Esophagus (tissue), 2 donors: ENCODE data around the gene PDXK. TPM values are rescaled to one million over a fixed set of nuclear protein-coding genes. Genes with fewer than 3 reads are reported as not detected.

ENCODE experiments used
- H3K27ac ChIP-seq, 2 donors: one replicate each; pipeline ENCODE4 v1.5.1; 2013; ENCODE audit warnings: low read depth in 2 of 2, mild to moderate bottlenecking in 2 of 2, inconsistent platforms in 1 of 2, low read length in 1 of 2, moderate library complexity in 1 of 2
- H3K27me3 ChIP-seq, 2 donors: one replicate each; pipeline ENCODE4 v1.6.1; 2013; ENCODE audit warnings: low read length in 2 of 2, control low read depth in 1 of 2, mild to moderate bottlenecking in 1 of 2; ENCODE audit not compliant: insufficient read depth in 2 of 2, control insufficient read depth in 1 of 2
- H3K36me3 ChIP-seq, 2 donors: one replicate each; pipeline ENCODE4 v1.6.1; 2013; ENCODE audit warnings: low read length in 1 of 2; ENCODE audit not compliant: control insufficient read depth in 2 of 2, insufficient read depth in 2 of 2
- H3K4me1 ChIP-seq, 2 donors: one replicate each; pipeline ENCODE4 v1.6.1; 2013; ENCODE audit warnings: low read length in 1 of 2; ENCODE audit not compliant: control insufficient read depth in 2 of 2, insufficient read depth in 2 of 2
- H3K4me3 ChIP-seq, 2 donors: one replicate each; pipeline ENCODE4 v1.5.1; 2013; ENCODE audit warnings: low read length in 2 of 2, mild to moderate bottlenecking in 2 of 2, low read depth in 1 of 2, moderate library complexity in 1 of 2
- H3K9me3 ChIP-seq, 2 donors: one replicate each; pipeline ENCODE4 v1.6.1; 2013; ENCODE audit warnings: mild to moderate bottlenecking in 2 of 2, low read depth in 1 of 2, low read length in 1 of 2, moderate library complexity in 1 of 2; ENCODE audit not compliant: control insufficient read depth in 2 of 2, insufficient read depth in 1 of 2
- WGBS, 2 donors: extraction: QIAGEN DNeasy Blood & Tissue Kit; methylation state at CpG; one replicate each; pipeline ENCODE4 v1.1.7; 2013; 5-methylcytosine and 5-hydroxymethylcytosine counted together
- polyA plus RNA-seq, 2 donors: library from polyadenylated mRNA; stranded (reverse); fragments of 200-250 nt; gene quantifications; one replicate each; pipeline ENCODE4 v1.2.3, GENCODE V29; 2013
- donor health status: healthy with polysubstance abuse.
- donor health status: Bipolar disorder and iron deficiency.

PDXK gene
- polyA plus RNA-seq, 2 donors: 54.7 to 73.4 TPM

GRCh38 chr21:43797925-43798715 is 79.2 kb downstream of the PDXK start:
- Histone ChIP-seq H3K9me3 (no peaks in the 10 kb centered on the region), H3K4me3 (no peak overlapping the region), H3K27me3 (no peaks in the 10 kb centered on the region), H3K36me3 (peaks cover 25 to 83% of the 10 kb centered on the region in 2 donors), H3K4me1 (no peaks in the 10 kb centered on the region), H3K27ac (no peak overlapping the region)
- WGBS, 2 donors: 88 to 90% methylated on average over 30 of the region's 30 CpGs

- Histone ChIP-seq H3K9me3 (no peaks in the 10 kb centered on the region), H3K4me3 (no peak overlapping the region), H3K27ac (no peak overlapping the region), H3K27me3 (no peaks in the 10 kb centered on the region), H3K4me1 (no peaks in the 10 kb centered on the region), H3K36me3 (peaks cover 20 to 80% of the 10 kb centered on the region in 2 donors)
- 93 to 95% methylated on average over 19 of the region's 19 CpGs for WGBS, 2 donors
These were observed 80.4 kb downstream of the PDXK start for GRCh38 chr21:43799301-43799840.

GRCh38 chr21:43800124-43800523 is 81.2 kb downstream of the PDXK start:
- Histone ChIP-seq H3K27me3 (no peaks in the 10 kb centered on the region), H3K4me1 (no peaks in the 10 kb centered on the region), H3K4me3 (no peak overlapping the region), H3K27ac (no peak overlapping the region), H3K9me3 (no peaks in the 10 kb centered on the region), H3K36me3 (peaks cover 20 to 77% of the 10 kb centered on the region in 2 donors)
- 94 to 95% methylated on average over 17 of the region's 17 CpGs for WGBS, 2 donors

- WGBS, 2 donors: 93 to 94% methylated on average over 14 of the region's 14 CpGs
- Histone ChIP-seq H3K36me3 (peaks cover 20 to 77% of the 10 kb centered on the region in 2 donors), H3K27ac (no peak overlapping the region), H3K9me3 (no peaks in the 10 kb centered on the region), H3K27me3 (no peaks in the 10 kb centered on the region), H3K4me3 (no peak overlapping the region), H3K4me1 (no peaks in the 10 kb centered on the region)
These were observed 81.6 kb downstream of the PDXK start for GRCh38 chr21:43800566-43800965.

DNA sequence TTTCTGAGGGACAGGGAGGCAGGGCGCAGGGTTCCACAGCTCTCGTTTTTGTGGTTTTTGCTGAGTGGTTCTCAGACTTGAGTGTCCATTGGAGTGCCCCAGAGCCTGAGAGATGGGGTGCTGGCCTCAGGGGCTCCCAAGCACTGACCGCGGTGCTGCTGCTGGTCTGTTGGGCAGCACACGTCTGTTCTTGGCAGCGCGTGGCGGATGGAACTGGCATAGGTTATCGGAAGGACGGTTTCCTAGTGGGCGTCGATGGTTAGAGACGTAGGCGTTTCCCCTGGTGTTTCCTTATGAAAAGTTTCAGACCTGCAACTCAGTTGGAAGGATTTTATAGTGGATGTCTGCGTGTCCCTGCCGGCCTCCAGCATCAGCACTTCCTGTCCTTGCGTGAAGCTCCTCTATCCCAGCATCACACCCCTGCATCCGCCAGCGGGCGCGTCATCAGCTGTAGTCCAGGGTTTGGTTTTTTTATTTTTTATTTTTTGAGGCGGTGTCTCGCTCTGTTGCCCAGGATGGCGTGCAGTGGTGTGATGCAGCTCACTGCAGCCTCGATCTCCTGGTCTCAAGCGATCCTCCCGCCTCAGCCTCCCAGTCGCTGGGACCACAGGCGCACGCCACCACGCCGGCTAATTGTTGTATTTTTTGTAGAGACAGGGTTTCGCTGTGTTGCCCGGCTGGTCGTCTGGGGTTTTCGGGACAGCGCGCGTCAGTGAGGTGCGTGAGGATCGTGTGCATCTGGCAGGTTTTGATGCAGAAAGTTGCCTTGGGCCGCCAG is 82.3 kb downstream of the PDXK start:
- 93 to 95% methylated on average over 42 of the region's 42 CpGs for WGBS, 2 donors
- Histone ChIP-seq H3K4me1 (no peaks in the 10 kb centered on the region), H3K9me3 (no peaks in the 10 kb centered on the region), H3K36me3 (peaks cover 20 to 82% of the 10 kb centered on the region in 2 donors), H3K27ac (no peak overlapping the region), H3K4me3 (no peak overlapping the region), H3K27me3 (no peaks in the 10 kb centered on the region)

DNA sequence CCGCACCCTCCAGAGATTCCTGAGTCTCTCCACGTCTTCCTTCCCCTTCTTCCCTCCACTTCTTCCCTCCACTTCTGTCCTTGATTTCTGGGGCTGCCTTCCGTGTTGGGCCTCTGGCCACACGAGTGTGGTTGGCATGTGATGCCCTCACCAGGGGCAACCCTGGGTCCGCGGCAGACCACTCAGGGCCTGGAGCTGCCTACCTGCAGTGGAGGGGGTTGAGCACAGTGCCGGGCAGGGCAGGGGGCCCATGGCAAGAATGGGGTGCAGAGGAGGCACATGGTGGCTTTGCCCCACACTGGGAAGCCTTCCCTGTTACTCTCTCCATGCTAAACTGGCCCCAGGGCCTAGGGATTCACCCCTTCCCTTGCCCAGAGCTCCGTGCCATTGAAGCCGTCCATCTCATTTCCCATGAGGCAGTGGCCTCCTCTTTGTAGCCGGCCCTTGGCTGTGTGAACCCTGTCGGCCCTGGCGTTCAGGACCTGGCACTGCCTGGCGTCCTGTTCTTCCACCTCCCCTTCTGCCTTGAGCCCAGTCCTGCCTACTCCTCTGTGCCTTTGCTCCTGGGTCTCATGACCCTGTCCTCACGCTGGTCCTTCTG is 83.9 kb downstream of the PDXK start:
- H3K27me3 ChIP-seq: no peaks in the 10 kb centered on the region
- peaks cover 17 to 66% of the 10 kb centered on the region in 2 donors for H3K36me3 ChIP-seq
- H3K4me1 ChIP-seq: no peaks in the 10 kb centered on the region
- 81 to 84% methylated on average over 14 of the region's 14 CpGs for WGBS, 2 donors
- H3K4me3 ChIP-seq: no peak overlapping the region
- H3K9me3 ChIP-seq: no peaks in the 10 kb centered on the region
- H3K27ac ChIP-seq: no peak overlapping the region

DNA sequence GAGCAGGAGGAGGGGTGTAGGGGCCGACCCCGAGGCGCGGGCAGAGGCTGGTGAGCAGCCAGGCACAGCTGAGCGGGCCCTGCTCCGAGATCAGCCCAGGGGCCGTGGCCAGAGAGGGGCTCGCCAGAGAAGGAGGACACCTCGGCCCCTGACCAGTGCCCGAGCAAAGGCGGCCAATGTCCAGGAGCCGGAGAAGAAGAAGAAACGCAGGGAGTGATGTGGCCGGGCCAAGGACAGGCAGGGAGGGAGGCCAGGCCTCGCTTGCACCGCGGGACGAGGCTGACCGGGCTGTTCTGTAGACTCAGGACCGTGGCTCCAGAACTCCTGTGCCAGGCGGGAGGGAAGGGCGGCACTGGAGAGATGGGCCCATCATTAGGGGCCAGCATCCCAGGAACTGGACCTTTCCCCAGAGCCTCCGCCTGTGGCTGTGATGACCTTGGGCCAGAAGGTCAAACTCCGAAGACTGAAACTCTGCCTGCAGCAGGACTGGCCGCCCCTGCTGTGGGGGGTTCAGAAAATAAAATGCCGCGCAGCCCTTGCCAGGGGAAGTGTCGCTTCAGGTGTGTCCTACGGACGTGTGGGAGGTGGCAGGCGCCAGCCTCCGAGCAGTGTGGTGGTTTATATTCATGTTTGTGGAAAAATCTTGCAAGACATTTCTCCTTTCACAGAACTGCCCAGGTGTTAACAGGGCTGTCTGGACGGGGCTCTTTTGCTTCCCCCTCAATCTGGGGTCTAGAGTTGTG is 84.8 kb downstream of the PDXK start:
- Histone ChIP-seq H3K36me3 (peaks cover 11 to 57% of the 10 kb centered on the region in 2 donors), H3K27ac (no peak overlapping the region), H3K27me3 (no peaks in the 10 kb centered on the region), H3K4me1 (peaks cover 0 to under 1% of the 10 kb centered on the region in 2 donors), H3K4me3 (no peak overlapping the region), H3K9me3 (no peaks in the 10 kb centered on the region)
- 88 to 91% methylated on average over 32 to 33 of the region's 33 CpGs for WGBS, 2 donors

DNA sequence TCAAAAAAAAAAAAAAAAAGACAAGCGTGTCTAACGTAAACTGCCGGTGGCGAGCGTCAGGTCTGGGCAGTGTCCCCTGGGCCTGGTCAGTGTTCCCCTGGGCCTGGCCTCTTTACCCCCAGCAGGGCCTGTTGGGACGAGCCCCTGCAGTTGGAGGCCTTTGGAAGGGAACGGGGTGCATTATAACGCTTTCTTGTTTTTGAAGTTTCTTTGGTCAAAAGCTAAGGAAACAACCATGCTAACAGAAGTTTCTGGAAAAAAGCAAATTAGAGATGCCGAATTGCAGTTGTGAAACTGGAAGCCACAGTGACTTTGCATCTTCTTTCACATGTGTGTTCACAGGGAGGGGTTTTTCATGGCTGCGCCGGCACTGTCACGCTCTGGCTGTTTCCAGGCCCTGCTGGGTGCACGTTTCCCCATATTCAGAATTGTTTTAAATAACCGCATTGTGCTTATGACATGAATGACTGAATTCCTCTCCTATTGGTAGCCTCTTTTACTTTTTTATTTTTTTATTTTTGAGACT is 86.4 kb downstream of the PDXK start:
- no peak overlapping the region for H3K4me3 ChIP-seq
- 75 to 86% methylated on average over 14 of the region's 14 CpGs for WGBS, 2 donors
- no peaks in the 10 kb centered on the region for H3K9me3 ChIP-seq
- H3K27ac ChIP-seq: no peak overlapping the region
- no peaks in the 10 kb centered on the region for H3K27me3 ChIP-seq
- peaks cover 4 to 46% of the 10 kb centered on the region in 2 donors for H3K36me3 ChIP-seq
- H3K4me1 ChIP-seq: peaks cover 2 to 9% of the 10 kb centered on the region in 2 donors
